ENCODE data around the gene PM20D1. TPM values are rescaled to one million over a fixed set of nuclear protein-coding genes. Genes with fewer than 3 reads are reported as not detected.
"Not testable (repeated sequence)": the region's sequence is repeated elsewhere in the genome, so short reads cannot be mapped to it uniquely, and the experiment has no call there.

The PM20D1 gene
- total RNA-seq, 1 experiment from 2014 or later: 0.37 TPM

DNA sequence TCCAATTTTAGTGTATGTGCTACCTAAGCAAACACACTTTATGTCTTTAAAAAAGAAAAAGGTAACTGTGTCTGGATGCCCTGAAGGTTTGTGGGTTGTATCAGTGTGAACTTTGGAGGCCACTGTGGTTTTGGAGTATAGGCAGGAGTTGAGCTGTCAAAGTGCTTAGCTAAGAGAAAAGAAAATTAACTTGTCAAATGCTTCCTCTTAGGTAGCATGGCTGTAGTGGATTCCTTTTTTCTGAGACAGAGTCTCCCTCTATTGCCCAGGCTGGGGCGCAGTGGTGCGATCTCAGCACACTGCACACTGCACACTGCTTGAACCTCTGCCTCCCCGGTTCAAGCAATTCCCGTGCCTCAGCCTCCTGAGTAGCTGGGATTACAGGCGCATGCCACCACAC is 25.8 kb downstream of the PM20D1 start (continued):
- TF ChIP-seq NFE2L1 (CRISPR knock-in tag; IDR thresholded peaks at IDR 0.05): no peak

DNA sequence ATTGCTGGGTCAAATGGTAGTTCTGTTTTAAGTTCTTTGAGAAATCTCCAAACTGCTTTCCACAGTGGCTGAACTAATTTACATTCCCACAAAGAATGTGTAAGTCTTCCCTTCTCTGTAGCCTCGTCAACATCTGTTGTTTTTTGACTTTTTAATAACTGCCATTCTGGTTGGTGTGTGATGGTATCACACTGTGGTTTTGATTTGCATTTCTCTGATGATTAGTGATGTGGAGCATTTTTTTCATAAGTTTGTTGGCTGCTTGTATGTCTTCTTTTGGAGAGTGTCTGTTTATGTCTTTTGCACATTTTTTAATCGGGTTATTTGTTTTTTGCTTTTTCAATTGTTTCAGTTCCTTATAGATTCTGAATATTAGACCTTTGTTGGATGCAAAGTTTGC is 26.7 kb downstream of the PM20D1 start:
- H3K36me3 Mint-ChIP-seq; ATAC-seq; H3K9me3 Mint-ChIP-seq; H3K27me3 Mint-ChIP-seq (ENCODE audit: low read depth); H3K27ac Mint-ChIP-seq; POLR2A ChIA-PET; H3K4me3 Mint-ChIP-seq; DNase-seq (ENCODE audit: low spot score); CTCF ChIA-PET: not testable (repeated sequence)
- peaks cover 17% of the 10 kb centered on the region for H3K4me1 Mint-ChIP-seq

GRCh38 chr1:205822397-205822796 is 27.5 kb downstream of the PM20D1 start:
- Mint-ChIP-seq H3K9me3 (peaks cover 6% of the 10 kb centered on the region; the same call in 1 of the 2 replicates), H3K27me3 (ENCODE audit: low read depth) (peaks cover 3% of the 10 kb centered on the region; the same call in 1 of the 2 replicates), H3K4me3 (no peak overlapping the region), H3K27ac (no peak overlapping the region), H3K36me3 (no peaks in the 10 kb centered on the region), H3K4me1 (peaks cover 11% of the 10 kb centered on the region)
- CTCF ChIA-PET: no interaction called here
- ATAC-seq (no peak), DNase-seq (ENCODE audit: low spot score) (no peak)
- POLR2A ChIA-PET: no interaction called here
- TF ChIP-seq, protein P1, sequence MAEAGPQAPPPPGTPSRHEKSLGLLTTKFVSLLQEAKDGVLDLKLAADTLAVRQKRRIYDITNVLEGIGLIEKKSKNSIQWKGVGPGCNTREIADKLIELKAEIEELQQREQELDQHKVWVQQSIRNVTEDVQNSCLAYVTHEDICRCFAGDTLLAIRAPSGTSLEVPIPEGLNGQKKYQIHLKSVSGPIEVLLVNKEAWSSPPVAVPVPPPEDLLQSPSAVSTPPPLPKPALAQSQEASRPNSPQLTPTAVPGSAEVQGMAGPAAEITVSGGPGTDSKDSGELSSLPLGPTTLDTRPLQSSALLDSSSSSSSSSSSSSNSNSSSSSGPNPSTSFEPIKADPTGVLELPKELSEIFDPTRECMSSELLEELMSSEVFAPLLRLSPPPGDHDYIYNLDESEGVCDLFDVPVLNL (CRISPR knock-in tag; IDR thresholded peaks at IDR 0.05; ENCODE audit: borderline replicate concordance, low read depth): no peak
- TF ChIP-seq ZMAT4 (CRISPR knock-in tag; IDR thresholded peaks at IDR 0.05) (no peak), SMAD3 (CRISPR knock-in tag; IDR thresholded peaks at IDR 0.05; ENCODE audit: borderline replicate concordance) (no peak), TP53 (CRISPR knock-in tag; IDR thresholded peaks at IDR 0.05) (no peak)

- ChIA-PET POLR2A (no interaction called here), CTCF (interaction anchor here (0.9 to 2.1 kb wide), 2 partner anchors 159 kb away, joined by 3 to 6 read pairs; no protein-coding TSS in a partner anchor)
- no peak overlapping the region; the same call in 1 of the 2 replicates for H3K27ac Mint-ChIP-seq
These were observed 31.9 kb downstream of the PM20D1 start for GRCh38 chr1:205817988-205818387.

More at GRCh38 chr1:205817988-205818387, 31.9 kb downstream of the PM20D1 start:
- no peak for ATAC-seq
- peaks cover 16% of the 10 kb centered on the region; the same call in 1 of the 2 replicates for H3K27me3 Mint-ChIP-seq (ENCODE audit: low read depth)
- peaks cover 11% of the 10 kb centered on the region for H3K4me1 Mint-ChIP-seq
- TF ChIP-seq RORB (CRISPR knock-in tag; IDR thresholded peaks at IDR 0.05) (no peak), ZMAT4 (CRISPR knock-in tag; IDR thresholded peaks at IDR 0.05) (no peak), ZNF263 (CRISPR knock-in tag; IDR thresholded peaks at IDR 0.05; ENCODE audit: low read depth) (no peak), STAT6 (CRISPR knock-in tag; conservative IDR thresholded peaks at IDR 0.05; ENCODE audit: low read depth) (no peak), AR (CRISPR knock-in tag; IDR thresholded peaks at IDR 0.05) (no peak)
- H3K4me3 Mint-ChIP-seq: no peak overlapping the region
- H3K36me3 Mint-ChIP-seq: no peaks in the 10 kb centered on the region
- H3K9me3 Mint-ChIP-seq: no peaks in the 10 kb centered on the region
- DNase-seq (ENCODE audit: low spot score): no peak

All from WTC11 (cell line).